Astrocyte (in vitro differentiated cells and primary cell): ENCODE data around the gene PDLIM3. TPM values are rescaled to one million over a fixed set of nuclear protein-coding genes. Genes with fewer than 3 reads are reported as not detected.
A peak's percentile ranks its signal among the peaks of the same experiment; 100 is the strongest.

Experiments used
- DNase-seq: peaks from one replicate; pipeline ENCODE4 v3.0.0-alpha.2; 2010; ENCODE audit warnings: low read depth
- FAIRE-seq: peaks from 2 replicates; lab custom pipeline; 2011; peaks lifted over from hg19 to GRCh38; lab: Jason Lieb, UNC
- H2AFZ ChIP-seq: 2 replicates; pipeline ENCODE4 v1.6.0; 2012; ENCODE audit warnings: low read depth, low read length, inconsistent platforms
- H3K27ac ChIP-seq: 2 replicates; pipeline ENCODE4 v1.5.1; 2011; ENCODE audit warnings: low read depth, low read length, inconsistent platforms
- H3K27me3 ChIP-seq: 2 replicates; pipeline ENCODE4 v1.6.0; 2011; ENCODE audit warnings: low read length, inconsistent platforms; ENCODE audit not compliant: insufficient read depth
- H3K36me3 ChIP-seq: 2 replicates; pipeline ENCODE4 v1.5.1; 2011; ENCODE audit warnings: low read length, inconsistent platforms; ENCODE audit not compliant: insufficient read depth
- H3K4me1 ChIP-seq: 2 replicates; pipeline ENCODE4 v1.5.1; 2011; ENCODE audit warnings: low read length, inconsistent platforms; ENCODE audit not compliant: insufficient read depth
- H3K4me2 ChIP-seq: 2 replicates; pipeline ENCODE4 v1.6.0; 2012; ENCODE audit warnings: low read length, inconsistent platforms
- H3K4me3 ChIP-seq: 2 replicates; pipeline ENCODE4 v1.5.1; 2011; ENCODE audit warnings: low read depth, mild to moderate bottlenecking, low read length, inconsistent platforms; ENCODE audit not compliant: insufficient read depth
- H3K79me2 ChIP-seq: 2 replicates; pipeline ENCODE4 v1.6.0; 2012; ENCODE audit warnings: mild to moderate bottlenecking, low read length, inconsistent platforms; ENCODE audit not compliant: insufficient read depth
- H3K9ac ChIP-seq: 2 replicates; pipeline ENCODE4 v1.6.0; 2012; ENCODE audit warnings: mild to moderate bottlenecking, low read length, inconsistent platforms
- H3K9me3 ChIP-seq: 2 replicates; pipeline ENCODE4 v1.5.1; 2012; ENCODE audit warnings: low read depth, mild to moderate bottlenecking, low read length, inconsistent platforms; ENCODE audit not compliant: insufficient read depth
- H4K20me1 ChIP-seq: 2 replicates; pipeline ENCODE4 v1.6.0; 2012; ENCODE audit warnings: low read length, inconsistent platforms; ENCODE audit not compliant: insufficient read depth
- H3K27ac Mint-ChIP-seq: one replicate; pipeline ENCODE4 v1.8.0; 2021; ENCODE audit warnings: mild to moderate bottlenecking, mixed read lengths; ENCODE audit not compliant: unreplicated experiment
- H3K27me3 Mint-ChIP-seq: one replicate; pipeline ENCODE4 v1.8.0; 2021; ENCODE audit warnings: low read depth, mixed read lengths; ENCODE audit not compliant: unreplicated experiment
- H3K36me3 Mint-ChIP-seq: one replicate; pipeline ENCODE4 v1.8.0; 2021; ENCODE audit warnings: low read depth, mixed read lengths; ENCODE audit not compliant: unreplicated experiment
- H3K4me1 Mint-ChIP-seq: one replicate; pipeline ENCODE4 v1.8.0; 2021; ENCODE audit warnings: low read depth, mixed read lengths; ENCODE audit not compliant: unreplicated experiment
- H3K4me3 Mint-ChIP-seq: one replicate; pipeline ENCODE4 v1.8.0; 2021; ENCODE audit warnings: mild to moderate bottlenecking, moderate library complexity, mixed read lengths; ENCODE audit not compliant: unreplicated experiment
- H3K9me3 Mint-ChIP-seq: one replicate; pipeline ENCODE4 v1.8.0; 2021; ENCODE audit warnings: mild to moderate bottlenecking, mixed read lengths; ENCODE audit not compliant: unreplicated experiment
- CTCF ChIP-seq: IDR thresholded peaks from 2 replicates; pipeline ENCODE4 v1.5.1; 2011; ENCODE audit warnings: low read depth, mild to moderate bottlenecking, inconsistent platforms, low read length, moderate library complexity; ENCODE audit not compliant: insufficient read depth
- EZH2 ChIP-seq: IDR thresholded peaks from 2 replicates; pipeline ENCODE4 v1.6.1; 2012; ENCODE audit warnings: mild to moderate bottlenecking, low read length, inconsistent platforms; ENCODE audit not compliant: insufficient read depth
- total RNA-seq: library from RNA; stranded (reverse); gene quantifications from 2 replicates; pipeline ENCODE4 v1.2.1, GENCODE V29; 2021

Gene PDLIM3
- total RNA-seq, 1 donor from 2014 or later: 28.5 TPM

GRCh38 chr4:185473247-185473646 is 62.1 kb downstream of the PDLIM3 start:
- no peaks in the 10 kb centered on the region for H3K4me1 Mint-ChIP-seq
- Histone ChIP-seq H3K4me3 (no peak overlapping the region), H3K9me3 (no peaks in the 10 kb centered on the region), H2AFZ (no peak overlapping the region), H3K9ac (no peak overlapping the region), H4K20me1 (no peaks in the 10 kb centered on the region), H3K36me3 (no peaks in the 10 kb centered on the region), H3K79me2 (no peaks in the 10 kb centered on the region), H3K27me3 (peaks cover 3% of the 10 kb centered on the region), H3K4me2 (no peak overlapping the region), H3K27ac (no peak overlapping the region), H3K4me1 (no peaks in the 10 kb centered on the region)
- DNase-seq (no peak), FAIRE-seq (no peak)
- no peaks in the 10 kb centered on the region for H3K36me3 Mint-ChIP-seq
- H3K27me3 Mint-ChIP-seq: peaks cover 14% of the 10 kb centered on the region
- no peak overlapping the region for H3K4me3 Mint-ChIP-seq
- no peak overlapping the region for H3K27ac Mint-ChIP-seq
- no peaks in the 10 kb centered on the region for H3K9me3 Mint-ChIP-seq
- TF ChIP-seq CTCF (no peak), EZH2 (no peak)

GRCh38 chr4:185472103-185472542 is 63.2 kb downstream of the PDLIM3 start:
- peak overlapping the region; percentile 93 for H3K4me3 Mint-ChIP-seq
- no peaks in the 10 kb centered on the region for H3K79me2 ChIP-seq

More at GRCh38 chr4:185472103-185472542, 63.2 kb downstream of the PDLIM3 start:
- Histone ChIP-seq H3K4me3 (peak overlapping the region; percentile 71), H3K9me3 (no peaks in the 10 kb centered on the region), H3K4me2 (peak overlapping the region; percentile 87), H3K27me3 (peaks cover 3% of the 10 kb centered on the region), H2AFZ (peak overlapping the region; percentile 92), H3K36me3 (no peaks in the 10 kb centered on the region), H4K20me1 (no peaks in the 10 kb centered on the region), H3K4me1 (no peaks in the 10 kb centered on the region), H3K9ac (peak overlapping the region; percentile 83), H3K27ac (no peak overlapping the region)
- TF ChIP-seq EZH2: no peak
- TF ChIP-seq CTCF: no peak
- peaks cover 7% of the 10 kb centered on the region for H3K27me3 Mint-ChIP-seq
- no peaks in the 10 kb centered on the region for H3K9me3 Mint-ChIP-seq
- no peaks in the 10 kb centered on the region for H3K36me3 Mint-ChIP-seq
- H3K27ac Mint-ChIP-seq: peak overlapping the region; percentile 51
- no peaks in the 10 kb centered on the region for H3K4me1 Mint-ChIP-seq
- no peak for DNase-seq
- no peak for FAIRE-seq
